ENCODE data around the gene PPP6R3. TPM values are rescaled to one million over a fixed set of nuclear protein-coding genes. Genes with fewer than 3 reads are reported as not detected.

Gene PPP6R3
- total and polyA plus RNA-seq, 2 of the 8 experiments (the other 6 are each of a cell fraction or from before 2014, with no cell fraction given), result 44.6 to 150 TPM

GRCh38 chr11:68498321-68498720, 37.8 kb downstream of the PPP6R3 start:
- FAIRE-seq, result no peak
- H3K4me2 ChIP-seq (ENCODE audit: insufficient read depth in 1 of 2, low read depth in 2 of 2, low read length in 2 of 2), result no peak overlapping the region
- no peak overlapping the region for H4K8ac ChIP-seq (ENCODE audit: extremely low read depth, insufficient read depth, low read length)
- DNase-seq (ENCODE audit: low read depth in 1 of 2, low spot score in 2 of 2), result no peak
- ChIA-PET CTCF (ENCODE audit: partially characterized antibody) (interaction anchor here (1.2 kb wide), 1 partner anchor 13 kb away, joined by 4 read pairs; no protein-coding TSS in a partner anchor), POLR2A (ENCODE audit: partially characterized antibody) (interaction anchor here (1.2 to 1.6 kb wide), 2 partner anchors 10 to 15 kb away, joined by 3 to 5 read pairs; no protein-coding TSS in a partner anchor)
- H3K9me3 ChIP-seq (ENCODE audit: insufficient read depth in 2 of 2, low read depth in 1 of 2, low read length in 1 of 2), result no peaks in the 10 kb centered on the region
- H3K4ac ChIP-seq (replicated peaks; ENCODE audit: insufficient read length, low read depth, low read length), result no peak overlapping the region
- H2AFZ ChIP-seq (ENCODE audit: low read length), result no peak overlapping the region
- no peak overlapping the region for H4K5ac ChIP-seq (ENCODE audit: insufficient read length, low read depth, low read length)
- no peak overlapping the region for H2BK20ac ChIP-seq (ENCODE audit: low read length)
- H3K23me2 ChIP-seq (ENCODE audit: low read depth, low read length), result no peaks in the 10 kb centered on the region
- no peak overlapping the region for H2BK120ac ChIP-seq (replicated peaks; ENCODE audit: low read depth, low read length)
- H3K79me1 ChIP-seq (ENCODE audit: low read depth, low read length), result peaks cover 4% of the 10 kb centered on the region
- no peak overlapping the region for H3K56ac ChIP-seq (replicated peaks; ENCODE audit: insufficient read length, low read depth, low read length)
- no peak overlapping the region for H3K23ac ChIP-seq (ENCODE audit: insufficient read length)
- no peak overlapping the region for H3K14ac ChIP-seq (ENCODE audit: insufficient read length)
- H3K27me3 ChIP-seq (replicated peaks in 1 of 4; ENCODE audit: control insufficient read depth in 3 of 4, extremely low read depth in 1 of 4, insufficient read depth in 3 of 4, low read length in 3 of 4), result no peaks in the 10 kb centered on the region
- WGBS, 2 experiments (ENCODE audit: extremely low coverage in 1 of 2, insufficient coverage in 1 of 2, insufficient read length in 1 of 2, insufficient replicate concordance in 2 of 2, low coverage in 1 of 2, low lambda C conversion rate in 2 of 2, missing lambda C conversion rate in 1 of 2), result 84 to 100% methylated on average over 1 to 2 of the region's 2 CpGs
- no peak overlapping the region for H2BK12ac ChIP-seq (ENCODE audit: low read depth, low read length)
- peaks cover 26% of the 10 kb centered on the region in 2 experiments for H4K20me1 ChIP-seq (replicated peaks in 1 of 2; ENCODE audit: control insufficient read depth in 1 of 2, insufficient read depth in 2 of 2, low read length in 2 of 2)
- H3K36me3 ChIP-seq (ENCODE audit: control insufficient read depth in 2 of 4, insufficient read depth in 4 of 4, low read length in 3 of 4), result no peaks in the 10 kb centered on the region
- no peak overlapping the region for H3K4me3 ChIP-seq (ENCODE audit: extremely low read depth in 1 of 4, insufficient read depth in 2 of 4, low read depth in 3 of 4, low read length in 4 of 4)
- no peak overlapping the region for H2AK5ac ChIP-seq (ENCODE audit: low read depth, low read length)
- H3K27ac ChIP-seq (ENCODE audit: low read depth, low read length), result no peak overlapping the region
- H4K91ac ChIP-seq (replicated peaks; ENCODE audit: insufficient read length, low read length), result no peak overlapping the region
- peaks cover 36 to 96% of the 10 kb centered on the region in 2 experiments for H3K79me2 ChIP-seq (ENCODE audit: control insufficient read depth in 1 of 2, insufficient read depth in 2 of 2, low read length in 2 of 2)
- no peak overlapping the region for H2BK15ac ChIP-seq (ENCODE audit: low read length)
- no peak overlapping the region for H3K18ac ChIP-seq (ENCODE audit: extremely low read depth, low read length)
- H2BK5ac ChIP-seq (ENCODE audit: low read depth, low read length), result no peak overlapping the region
- H3K4me1 ChIP-seq (replicated peaks in 1 of 4; ENCODE audit: control insufficient read depth in 3 of 4, insufficient read depth in 4 of 4, low read length in 3 of 4), result peaks cover 0 to 6% (median 2%) of the 10 kb centered on the region in 4 experiments; a peak in 3 of 7 replicates
- H3K9ac ChIP-seq (replicated peaks in 1 of 4; ENCODE audit: extremely low read depth in 1 of 4, low read depth in 3 of 4, low read length in 3 of 4), result no peak overlapping the region
- no peak for TF ChIP-seq SP4 (IDR thresholded peaks at IDR 0.05; ENCODE audit: low read length)
- TF ChIP-seq ATF3 (IDR thresholded peaks at IDR 0.05; ENCODE audit: insufficient read depth, low read depth, low read length), result no peak
- TF ChIP-seq SP2 (IDR thresholded peaks at IDR 0.05; ENCODE audit: low read length), result no peak
- TF ChIP-seq USF2 (IDR thresholded peaks at IDR 0.05; ENCODE audit: low read length), result no peak
- TF ChIP-seq EP300 (IDR thresholded peaks at IDR 0.05; ENCODE audit: borderline replicate concordance in 1 of 2, low read depth in 2 of 2, low read length in 2 of 2), result no peak
- no peak for TF ChIP-seq FOSL1 (IDR thresholded peaks at IDR 0.05; ENCODE audit: insufficient read depth, low read depth, low read length)
- no peak for TF ChIP-seq SP1 (IDR thresholded peaks at IDR 0.05; ENCODE audit: low read depth, low read length)
- no peak for TF ChIP-seq BACH1 (IDR thresholded peaks at IDR 0.05; ENCODE audit: low read length)
- TF ChIP-seq EZH2 (IDR thresholded peaks at IDR 0.05; ENCODE audit: low read depth, low read length, severe bottlenecking), result no peak
- no peak for TF ChIP-seq ZNF274 (IDR thresholded peaks at IDR 0.05; ENCODE audit: borderline replicate concordance, extremely low read depth, low read length)
- TF ChIP-seq MAX (IDR thresholded peaks at IDR 0.05), result no peak
- no peak for TF ChIP-seq HDAC2 (IDR thresholded peaks at IDR 0.05; ENCODE audit: borderline replicate concordance in 1 of 2, low read depth in 2 of 2, low read length in 2 of 2)
